ENCODE data around the gene GMDS. TPM values are rescaled to one million over a fixed set of nuclear protein-coding genes. Genes with fewer than 3 reads are reported as not detected.

The GMDS gene
- total and polyA plus RNA-seq, 2 experiments from 2014 or later, result 6.3 to 17.7 TPM

DNA sequence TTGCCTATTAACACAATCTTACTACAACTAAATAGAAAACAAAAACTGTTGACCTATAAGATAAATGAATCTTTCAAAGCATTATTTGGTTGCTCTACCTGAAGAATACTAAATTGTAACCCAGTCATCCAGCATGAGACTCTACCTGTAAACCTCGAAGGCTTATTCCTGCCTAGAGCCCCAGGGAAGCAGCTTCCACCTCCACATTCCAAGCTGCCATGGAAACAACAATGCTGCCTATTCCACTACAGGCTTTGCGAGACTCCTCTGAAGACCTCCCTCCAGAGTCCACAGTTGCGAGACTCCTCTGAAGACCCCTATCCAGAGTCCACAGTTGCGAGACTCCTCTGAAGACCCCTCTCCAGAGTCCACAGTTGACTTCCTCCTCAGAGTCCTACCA lies 15.7 kb downstream of the GMDS start:
- Histone ChIP-seq H3K27ac (no peak overlapping the region), H3K4me1 (ENCODE audit: low read depth) (no peaks in the 10 kb centered on the region), H3K4me3 (no peak overlapping the region), H3K27me3 (no peaks in the 10 kb centered on the region), H3K36me3 (no peaks in the 10 kb centered on the region), H3K9me3 (ENCODE audit: low read depth) (no peaks in the 10 kb centered on the region)
- DNase-seq (ENCODE audit: low read depth in 1 of 2, low spot score in 1 of 2), result no peak
- TF ChIP-seq, protein P1, sequence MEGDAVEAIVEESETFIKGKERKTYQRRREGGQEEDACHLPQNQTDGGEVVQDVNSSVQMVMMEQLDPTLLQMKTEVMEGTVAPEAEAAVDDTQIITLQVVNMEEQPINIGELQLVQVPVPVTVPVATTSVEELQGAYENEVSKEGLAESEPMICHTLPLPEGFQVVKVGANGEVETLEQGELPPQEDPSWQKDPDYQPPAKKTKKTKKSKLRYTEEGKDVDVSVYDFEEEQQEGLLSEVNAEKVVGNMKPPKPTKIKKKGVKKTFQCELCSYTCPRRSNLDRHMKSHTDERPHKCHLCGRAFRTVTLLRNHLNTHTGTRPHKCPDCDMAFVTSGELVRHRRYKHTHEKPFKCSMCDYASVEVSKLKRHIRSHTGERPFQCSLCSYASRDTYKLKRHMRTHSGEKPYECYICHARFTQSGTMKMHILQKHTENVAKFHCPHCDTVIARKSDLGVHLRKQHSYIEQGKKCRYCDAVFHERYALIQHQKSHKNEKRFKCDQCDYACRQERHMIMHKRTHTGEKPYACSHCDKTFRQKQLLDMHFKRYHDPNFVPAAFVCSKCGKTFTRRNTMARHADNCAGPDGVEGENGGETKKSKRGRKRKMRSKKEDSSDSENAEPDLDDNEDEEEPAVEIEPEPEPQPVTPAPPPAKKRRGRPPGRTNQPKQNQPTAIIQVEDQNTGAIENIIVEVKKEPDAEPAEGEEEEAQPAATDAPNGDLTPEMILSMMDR (IDR thresholded peaks at IDR 0.05; ENCODE audit: low read depth, low read length), result no peak

DNA sequence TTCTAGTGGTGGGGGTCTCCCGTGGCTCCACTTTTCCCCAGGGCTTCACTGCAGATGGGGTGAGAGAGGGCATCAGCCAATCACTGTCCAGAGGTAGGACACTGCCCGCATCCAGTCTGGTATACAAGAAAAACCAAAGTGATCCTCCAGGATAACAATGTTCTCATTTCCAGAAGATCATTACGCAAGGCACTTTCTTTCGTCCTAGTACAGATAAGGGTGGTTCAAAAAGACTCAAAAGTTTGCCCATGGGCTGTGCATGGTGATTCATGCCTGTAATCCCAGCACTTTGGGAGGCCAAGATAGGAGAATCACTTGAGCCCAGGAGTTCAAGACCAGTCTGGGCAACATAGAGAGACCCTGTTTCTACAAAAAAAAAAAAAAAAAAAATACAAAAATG lies 16.4 kb downstream of the GMDS start:
- no peak overlapping the region for H3K4me3 ChIP-seq
- TF ChIP-seq, protein P1 (IDR thresholded peaks at IDR 0.05; ENCODE audit: low read depth, low read length), result no peak
- H3K36me3 ChIP-seq, result no peaks in the 10 kb centered on the region
- no peaks in the 10 kb centered on the region for H3K27me3 ChIP-seq
- DNase-seq (ENCODE audit: low read depth in 1 of 2, low spot score in 1 of 2), result peak in 1 of 2 donors; percentile 64
- no peaks in the 10 kb centered on the region for H3K9me3 ChIP-seq (ENCODE audit: low read depth)
- no peaks in the 10 kb centered on the region for H3K4me1 ChIP-seq (ENCODE audit: low read depth)
- no peak overlapping the region for H3K27ac ChIP-seq

DNA sequence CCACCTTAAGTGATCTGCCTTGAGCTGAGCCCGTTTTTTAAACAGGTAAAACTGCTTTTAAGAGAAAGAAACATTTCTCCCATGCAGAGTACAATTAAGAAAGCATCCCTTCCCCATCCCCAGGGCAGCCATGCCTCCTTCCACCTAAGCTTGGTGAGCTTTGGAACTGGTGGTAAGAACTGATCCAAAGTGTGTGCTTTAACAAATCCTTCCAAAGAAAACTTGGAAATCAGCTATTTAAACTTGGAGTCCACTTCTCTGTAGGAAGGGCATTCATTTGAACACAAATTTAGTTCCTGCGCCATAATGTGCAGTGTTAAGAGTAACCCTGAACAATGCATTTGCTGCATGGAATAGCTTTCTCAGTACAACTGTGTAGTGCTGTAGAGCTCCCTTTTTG lies 17.0 kb downstream of the GMDS start:
- Histone ChIP-seq H3K9me3 (ENCODE audit: low read depth) (no peaks in the 10 kb centered on the region), H3K36me3 (no peaks in the 10 kb centered on the region), H3K27me3 (no peaks in the 10 kb centered on the region), H3K4me3 (no peak overlapping the region), H3K4me1 (ENCODE audit: low read depth) (no peaks in the 10 kb centered on the region), H3K27ac (no peak overlapping the region)
- TF ChIP-seq, protein P1 (IDR thresholded peaks at IDR 0.05; ENCODE audit: low read depth, low read length), result no peak
- no peak for DNase-seq (ENCODE audit: low read depth in 1 of 2, low spot score in 1 of 2)

DNA sequence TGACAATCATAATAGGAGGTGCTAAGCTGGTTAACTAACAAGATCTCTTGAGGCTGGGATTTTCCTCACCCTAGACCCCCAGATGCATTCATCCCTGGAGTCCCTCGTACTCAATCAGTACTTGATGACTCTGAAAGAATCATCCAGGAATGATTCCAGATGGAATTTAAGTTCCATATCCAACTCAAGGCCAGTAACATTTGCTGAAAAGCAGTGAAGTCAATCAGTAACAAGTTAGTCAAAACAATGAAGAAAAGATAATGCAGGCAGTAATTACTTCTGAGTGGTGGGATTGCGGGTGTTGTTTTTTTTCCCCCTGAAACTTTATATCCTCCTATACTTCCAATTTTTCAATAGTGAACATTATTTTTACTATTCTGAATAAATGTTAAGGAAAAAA lies 18.6 kb downstream of the GMDS start:
- H3K4me1 ChIP-seq (ENCODE audit: low read depth), result no peaks in the 10 kb centered on the region
- no peak overlapping the region for H3K27ac ChIP-seq
- DNase-seq (ENCODE audit: low read depth in 1 of 2, low spot score in 1 of 2), result no peak
- no peaks in the 10 kb centered on the region for H3K36me3 ChIP-seq
- TF ChIP-seq, protein P1 (IDR thresholded peaks at IDR 0.05; ENCODE audit: low read depth, low read length), result no peak
- no peak overlapping the region for H3K4me3 ChIP-seq
- no peaks in the 10 kb centered on the region for H3K9me3 ChIP-seq (ENCODE audit: low read depth)
- H3K27me3 ChIP-seq, result no peaks in the 10 kb centered on the region

DNA sequence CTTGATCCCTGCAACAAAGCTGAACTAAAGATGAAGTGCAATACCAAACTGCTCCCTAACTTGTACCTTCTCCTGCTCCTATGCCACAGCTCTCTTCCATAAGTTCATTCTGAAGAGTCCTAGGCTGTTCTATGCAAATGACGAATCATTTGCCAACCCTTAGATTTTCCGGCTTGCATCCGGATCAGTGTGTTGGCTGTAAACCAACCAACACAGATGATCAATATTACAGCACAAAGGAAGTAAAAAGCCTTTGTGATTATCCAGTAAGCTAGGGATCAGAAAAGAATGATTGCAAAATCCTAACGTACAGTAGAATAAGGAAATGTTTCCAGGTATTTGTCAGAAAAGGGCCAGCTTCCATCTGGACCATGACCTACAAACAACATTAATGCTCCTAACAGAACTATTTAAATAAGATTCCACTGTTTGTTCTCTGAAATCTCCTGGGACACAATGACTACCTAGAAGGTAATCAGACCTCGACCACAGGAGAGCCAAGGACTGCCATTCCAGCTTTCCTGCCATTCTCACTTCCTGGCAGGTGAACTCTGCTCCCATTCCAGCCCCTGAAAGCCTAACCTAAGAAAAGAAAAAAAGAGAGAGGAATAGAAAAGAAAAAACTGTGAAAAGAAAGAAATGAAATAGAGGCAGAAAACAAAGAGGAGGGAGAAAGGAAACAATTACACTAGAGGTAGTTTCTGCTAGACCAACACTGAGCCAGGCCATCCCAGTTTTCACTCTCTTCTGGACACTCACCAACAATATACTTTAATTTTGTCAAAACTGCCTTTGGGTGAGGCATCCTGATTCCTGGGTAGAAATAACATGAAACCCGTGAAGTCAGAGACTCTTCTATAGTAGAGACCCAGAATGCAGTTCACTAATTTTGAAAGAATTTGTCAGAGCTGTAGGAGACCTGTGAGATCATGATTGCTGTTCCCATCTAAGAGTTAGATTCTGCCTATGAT lies 19.7 kb downstream of the GMDS start:
- no peak overlapping the region for H3K27ac ChIP-seq
- no peaks in the 10 kb centered on the region for H3K4me1 ChIP-seq (ENCODE audit: low read depth)
- no peak overlapping the region for H3K4me3 ChIP-seq
- H3K27me3 ChIP-seq, result no peaks in the 10 kb centered on the region
- no peaks in the 10 kb centered on the region for H3K9me3 ChIP-seq (ENCODE audit: low read depth)
- DNase-seq (ENCODE audit: low read depth in 1 of 2, low spot score in 1 of 2), result peak in 1 of 2 donors; percentile 8
- TF ChIP-seq, protein P1 (IDR thresholded peaks at IDR 0.05; ENCODE audit: low read depth, low read length), result no peak
- H3K36me3 ChIP-seq, result no peaks in the 10 kb centered on the region
